ENCODE results near the gene SSNA1.

Gene SSNA1

GRCh38 chr9:137228968-137229896, 40.8 kb downstream of the SSNA1 start:
- FAIRE-seq: no peak
- DNase-seq (ENCODE audit: insufficient read length): no peak
- TF ChIP-seq TAF1 (IDR thresholded peaks at IDR 0.05; ENCODE audit: borderline replicate concordance, low read depth, low read length) (no peak), POLR2A (IDR thresholded peaks at IDR 0.05; ENCODE audit: low read depth, low read length) (no peak), POLR2AphosphoS5 (IDR thresholded peaks at IDR 0.05; ENCODE audit: low read depth, low read length) (no peak)

DNA sequence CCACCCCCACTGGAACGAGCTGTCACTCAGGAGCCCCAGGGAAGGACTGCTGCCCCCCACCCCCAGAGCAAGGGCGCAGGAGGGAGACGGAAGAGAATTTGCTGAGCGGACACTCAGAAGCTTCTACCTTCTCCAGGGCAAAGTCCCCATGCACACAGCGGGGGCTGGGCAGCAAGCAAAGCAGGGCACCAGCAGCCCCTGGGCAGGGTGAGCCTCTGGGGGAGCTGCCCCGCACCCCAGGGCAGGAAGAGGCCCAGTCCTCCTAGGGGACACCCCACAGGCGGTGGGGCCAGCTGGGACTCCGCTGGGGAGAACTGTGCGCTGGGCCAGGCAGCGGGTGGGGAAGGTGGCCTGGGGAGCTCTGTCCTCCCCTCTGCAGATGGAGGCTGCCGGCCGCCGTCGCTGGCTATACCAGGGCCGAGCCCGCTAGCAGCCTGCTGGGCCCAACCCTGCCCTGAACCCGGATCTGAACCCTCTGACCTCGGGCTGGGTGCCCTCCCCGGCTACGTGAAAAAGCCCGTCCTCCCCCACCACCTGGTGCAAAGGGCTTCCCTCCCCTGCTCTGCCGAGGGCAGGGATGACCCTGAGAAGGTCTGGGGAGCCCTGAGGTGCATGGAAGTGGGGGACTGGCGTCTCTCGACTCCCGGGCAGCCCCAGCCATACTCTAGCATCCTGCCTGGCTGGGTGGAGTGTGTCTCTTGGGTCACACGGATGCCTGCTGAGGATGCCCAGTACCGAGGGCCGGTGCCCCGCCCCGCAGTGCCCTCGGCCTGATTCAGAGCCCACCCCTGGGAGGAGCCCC, 41.6 kb downstream of the SSNA1 start:
- TF ChIP-seq TAF1 (IDR thresholded peaks at IDR 0.05; ENCODE audit: borderline replicate concordance, low read depth, low read length): no peak
- no peak for TF ChIP-seq POLR2A (IDR thresholded peaks at IDR 0.05; ENCODE audit: low read depth, low read length)
- TF ChIP-seq POLR2AphosphoS5 (IDR thresholded peaks at IDR 0.05; ENCODE audit: low read depth, low read length): no peak
- no peak for FAIRE-seq
- no peak for DNase-seq (ENCODE audit: insufficient read length)

DNA sequence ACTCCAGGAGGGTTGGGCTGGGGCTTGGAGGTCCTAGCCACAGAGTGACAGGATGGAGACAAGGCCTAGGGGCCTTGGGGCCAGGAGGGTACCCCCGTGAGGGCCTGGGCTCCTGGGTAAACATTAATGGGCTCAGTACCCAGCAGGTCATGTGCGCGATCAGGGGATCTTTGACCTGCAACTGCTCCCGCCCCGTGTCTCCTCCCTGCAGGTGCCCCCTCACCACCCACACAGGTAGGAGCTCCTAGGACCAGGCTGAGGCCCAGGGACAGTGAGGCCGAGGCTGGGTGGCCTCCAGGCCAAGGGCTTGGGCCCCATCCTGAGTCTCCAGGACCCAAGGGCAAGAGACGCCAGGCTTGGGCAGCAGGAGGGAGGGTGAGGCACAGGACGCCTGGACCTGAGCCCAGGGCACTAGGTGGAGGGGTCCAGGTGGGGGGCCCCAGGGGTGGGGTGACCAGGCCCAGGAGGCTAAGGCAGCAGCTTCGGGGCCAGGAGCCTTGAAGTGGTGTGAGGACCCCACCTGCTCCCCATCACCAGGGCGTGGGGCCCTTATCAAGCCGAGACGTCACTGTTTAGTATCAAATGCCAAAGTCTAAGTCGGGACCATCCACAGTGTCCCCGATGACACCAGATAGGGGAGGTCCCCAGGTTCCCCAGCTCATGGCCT, 42.4 kb downstream of the SSNA1 start, which contains the start of gene SLC34A3:
SLC34A3 (plus strand) TSS at position 197 of the 667 bp plus-strand sequence. CDS start 802 bp downstream, outside the sequence.
- no peak for DNase-seq (ENCODE audit: insufficient read length)
- TF ChIP-seq POLR2A (IDR thresholded peaks at IDR 0.05; ENCODE audit: low read depth, low read length): no peak
- FAIRE-seq: no peak

GRCh38 chr9:137231372-137232039, 43.0 kb downstream of the SSNA1 start:
- FAIRE-seq: no peak
- TF ChIP-seq POLR2A (IDR thresholded peaks at IDR 0.05; ENCODE audit: low read depth, low read length): no peak
- no peak for TF ChIP-seq POLR2AphosphoS5 (IDR thresholded peaks at IDR 0.05; ENCODE audit: low read depth, low read length)
- TF ChIP-seq TAF1 (IDR thresholded peaks at IDR 0.05; ENCODE audit: borderline replicate concordance, low read depth, low read length): no peak
- no peak for DNase-seq (ENCODE audit: insufficient read length)

DNA sequence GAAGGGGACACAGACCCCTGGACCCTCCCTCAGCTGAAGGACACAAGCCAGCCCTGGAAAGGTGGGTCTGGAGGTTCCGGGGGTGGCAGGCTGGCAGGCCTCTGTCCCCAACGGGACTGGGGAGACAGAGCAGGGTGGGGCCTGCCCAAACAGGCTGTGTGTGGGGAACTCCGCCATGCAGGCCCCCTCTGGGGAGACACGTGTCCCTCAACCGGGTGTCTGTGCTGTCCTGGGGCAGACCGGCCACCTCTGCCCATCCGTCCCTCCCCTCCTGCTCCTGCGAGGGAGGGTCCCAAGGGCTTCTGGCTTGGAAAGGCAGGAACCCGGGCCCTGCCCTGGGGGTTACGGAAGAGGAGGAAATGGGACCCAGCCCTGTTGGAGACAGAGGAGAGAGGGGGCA, 43.6 kb downstream of the SSNA1 start:
- TF ChIP-seq POLR2A (IDR thresholded peaks at IDR 0.05; ENCODE audit: low read depth, low read length): no peak
- no peak for TF ChIP-seq TAF1 (IDR thresholded peaks at IDR 0.05; ENCODE audit: borderline replicate concordance, low read depth, low read length)
- TF ChIP-seq POLR2AphosphoS5 (IDR thresholded peaks at IDR 0.05; ENCODE audit: low read depth, low read length): no peak
- DNase-seq (ENCODE audit: insufficient read length) (no peak), FAIRE-seq (no peak)

GRCh38 chr9:137232510-137232909, 44.0 kb downstream of the SSNA1 start:
- FAIRE-seq: no peak
- no peak for TF ChIP-seq POLR2AphosphoS5 (IDR thresholded peaks at IDR 0.05; ENCODE audit: low read depth, low read length)
- no peak for TF ChIP-seq TAF1 (IDR thresholded peaks at IDR 0.05; ENCODE audit: borderline replicate concordance, low read depth, low read length)

DNA sequence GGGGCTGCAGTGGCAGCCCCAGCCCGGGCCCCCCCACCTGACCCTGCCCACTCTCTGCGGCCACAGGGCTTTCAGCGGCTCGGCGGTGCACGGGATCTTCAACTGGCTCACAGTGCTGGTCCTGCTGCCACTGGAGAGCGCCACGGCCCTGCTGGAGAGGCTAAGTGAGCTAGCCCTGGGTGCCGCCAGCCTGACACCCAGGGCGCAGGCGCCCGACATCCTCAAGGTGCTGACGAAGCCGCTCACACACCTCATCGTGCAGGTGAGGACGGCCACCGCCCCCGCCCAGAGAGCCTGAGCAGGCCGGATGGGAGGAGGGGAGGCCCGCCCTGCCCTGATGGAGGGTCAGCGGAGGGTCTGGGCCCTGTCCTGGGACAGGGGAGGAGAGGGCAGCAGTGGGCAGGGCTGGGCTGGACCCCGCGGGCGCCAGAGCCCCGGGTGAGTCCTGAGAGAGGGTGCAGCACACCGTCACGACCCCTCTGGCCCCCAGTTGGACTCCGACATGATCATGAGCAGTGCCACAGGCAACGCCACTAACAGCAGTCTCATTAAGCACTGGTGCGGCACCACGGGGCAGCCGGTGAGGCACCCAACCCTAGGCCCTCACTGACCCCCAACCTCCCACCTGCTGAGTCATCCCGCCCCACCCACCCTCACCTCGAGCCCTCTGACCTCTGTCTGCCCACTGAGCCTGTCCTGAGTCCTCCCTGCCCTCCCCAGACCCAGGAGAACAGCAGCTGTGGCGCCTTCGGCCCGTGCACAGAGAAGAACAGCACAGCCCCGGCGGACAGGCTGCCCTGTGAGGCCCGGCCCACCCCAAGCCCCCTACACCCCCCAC, 44.9 kb downstream of the SSNA1 start:
- FAIRE-seq (no peak), DNase-seq (ENCODE audit: insufficient read length) (no peak)
- TF ChIP-seq POLR2AphosphoS5 (IDR thresholded peaks at IDR 0.05; ENCODE audit: low read depth, low read length): no peak
- no peak for TF ChIP-seq TAF1 (IDR thresholded peaks at IDR 0.05; ENCODE audit: borderline replicate concordance, low read depth, low read length)
- no peak for TF ChIP-seq POLR2A (IDR thresholded peaks at IDR 0.05; ENCODE audit: low read depth, low read length)

More at GRCh38 chr9:137232510-137232909, 44.0 kb downstream of the SSNA1 start:
- no peak for DNase-seq (ENCODE audit: insufficient read length)

- FAIRE-seq (no peak), DNase-seq (ENCODE audit: insufficient read length) (no peak)
- TF ChIP-seq POLR2A (IDR thresholded peaks at IDR 0.05; ENCODE audit: low read depth, low read length): no peak
Measured at GRCh38 chr9:137234055-137234697, 45.7 kb downstream of the SSNA1 start.

DNA sequence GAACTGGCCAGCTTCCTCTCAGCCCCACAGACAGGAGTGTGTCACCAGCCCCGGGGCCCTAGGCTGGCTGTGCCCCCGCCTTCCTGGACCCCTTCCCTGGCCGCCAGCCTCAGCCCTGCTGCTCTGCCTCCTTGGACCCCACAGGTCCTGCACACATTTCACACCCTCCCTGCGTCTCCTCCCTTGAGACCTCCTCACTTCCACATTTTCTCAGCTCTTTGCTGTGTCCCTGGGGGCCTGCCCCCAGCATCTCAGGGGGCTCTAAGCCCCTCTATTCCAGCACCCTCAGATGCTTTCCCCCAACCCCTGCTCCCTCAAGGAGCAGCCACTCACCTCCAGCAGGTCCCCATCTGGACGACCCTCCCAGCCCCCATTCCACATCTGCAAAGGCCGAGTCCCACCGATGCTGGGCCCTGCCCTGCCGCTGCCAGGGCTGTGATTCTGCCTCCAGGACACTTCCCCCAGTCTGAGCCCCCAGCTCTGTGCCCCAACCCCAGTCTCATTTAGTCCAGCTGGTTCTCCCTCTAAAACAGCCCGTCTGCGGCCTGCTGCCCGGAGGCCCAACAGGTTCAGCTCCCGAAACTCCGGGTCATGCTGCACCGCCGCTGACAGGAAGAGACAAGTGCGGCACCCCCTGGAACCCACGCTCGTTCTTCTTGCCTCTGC, 46.4 kb downstream of the SSNA1 start:
- DNase-seq (ENCODE audit: insufficient read length) (no peak), FAIRE-seq (no peak)
- TF ChIP-seq TAF1 (IDR thresholded peaks at IDR 0.05; ENCODE audit: borderline replicate concordance, low read depth, low read length) (no peak), POLR2A (IDR thresholded peaks at IDR 0.05; ENCODE audit: low read depth, low read length) (no peak), POLR2AphosphoS5 (IDR thresholded peaks at IDR 0.05; ENCODE audit: low read depth, low read length) (no peak)
